GM23248 (cell line): ENCODE measurements around the gene LRRC38. TPM values are rescaled to one million over a fixed set of nuclear protein-coding genes. Genes with fewer than 3 reads are reported as not detected.

ENCODE experiments used
- DNase-seq: peaks from one replicate; pipeline ENCODE4 v3.0.0-alpha.2; 2015
- H2AFZ ChIP-seq: fragments of 200-600 bp; sonication (generic); 2 replicates; pipeline ENCODE4 v1.6.1; 2016; ENCODE audit warnings: antibody characterized with exemption
- H3F3A ChIP-seq: fragments of 200-600 bp; sonication (generic); 2 replicates; pipeline ENCODE4 v1.6.1; 2016; ENCODE audit warnings: mild to moderate bottlenecking, antibody characterized with exemption, mixed run types; ENCODE audit not compliant: insufficient read depth
- H3K27ac ChIP-seq: fragments of 200-600 bp; sonication (generic); 2 replicates; pipeline ENCODE4 v1.5.1; 2016; ENCODE audit warnings: mild to moderate bottlenecking
- H3K27me3 ChIP-seq: fragments of 200-600 bp; sonication (generic); replicated peaks from 2 replicates; pipeline ENCODE4 v1.6.1; 2016; ENCODE audit warnings: mild to moderate bottlenecking; ENCODE audit not compliant: insufficient read depth
- H3K36me3 ChIP-seq: fragments of 200-600 bp; sonication (generic); 2 replicates; pipeline ENCODE4 v1.6.1; 2016; ENCODE audit warnings: low read depth, mild to moderate bottlenecking
- H3K4me1 ChIP-seq: fragments of 200-600 bp; sonication (generic); 2 replicates; pipeline ENCODE4 v1.6.1; 2016; ENCODE audit warnings: mild to moderate bottlenecking; ENCODE audit not compliant: insufficient read depth
- H3K4me2 ChIP-seq: fragments of 200-600 bp; sonication (generic); one replicate; pipeline ENCODE4 v1.6.1; 2016; ENCODE audit warnings: mild to moderate bottlenecking; ENCODE audit not compliant: unreplicated experiment
- H3K4me3 ChIP-seq: fragments of 200-600 bp; sonication (generic); 2 replicates; pipeline ENCODE4 v1.5.1; 2016; ENCODE audit warnings: mild to moderate bottlenecking
- H3K79me2 ChIP-seq: fragments of 200-600 bp; sonication (generic); 2 replicates; pipeline ENCODE4 v1.6.1; 2016; ENCODE audit warnings: mild to moderate bottlenecking; ENCODE audit not compliant: insufficient read depth
- H3K9ac ChIP-seq: fragments of 200-600 bp; sonication (generic); 2 replicates; pipeline ENCODE4 v1.6.1; 2016; ENCODE audit warnings: mild to moderate bottlenecking
- H3K9me2 ChIP-seq: fragments of 200-600 bp; sonication (generic); 2 replicates; pipeline ENCODE4 v1.6.1; 2016; ENCODE audit warnings: mixed run types, mild to moderate bottlenecking, moderate library complexity; ENCODE audit not compliant: insufficient read depth
- H3K9me3 ChIP-seq: fragments of 200-600 bp; sonication (generic); one replicate; pipeline ENCODE4 v1.6.1; 2017; ENCODE audit warnings: low read depth
- H4K20me1 ChIP-seq: fragments of 200-600 bp; sonication (generic); 2 replicates; pipeline ENCODE4 v1.6.0; 2016; ENCODE audit not compliant: insufficient read depth
- EZH2 ChIP-seq: fragments of 200-600 bp; sonication (generic); IDR thresholded peaks from 2 replicates; pipeline ENCODE4 v1.6.1; 2018; ENCODE audit warnings: antibody characterized with exemption, mild to moderate bottlenecking; ENCODE audit not compliant: insufficient read depth, poor library complexity, severe bottlenecking
- EZH2phosphoT487 ChIP-seq: fragments of 200-600 bp; sonication (generic); IDR thresholded peaks from 2 replicates; pipeline ENCODE4 v1.6.1; 2018; ENCODE audit warnings: antibody characterized with exemption, moderate library complexity, mild to moderate bottlenecking, low read depth; ENCODE audit not compliant: insufficient read depth
- WGBS, 2 experiments: methylation state at CpG; one replicate each; pipeline ENCODE4 v1.1.6; 2015 to 2017; ENCODE audit warnings: low lambda C conversion rate in 2 of 2, low coverage in 1 of 2; ENCODE audit errors: missing lambda C conversion rate in 2 of 2; 5-methylcytosine and 5-hydroxymethylcytosine counted together
- in situ Hi-C: fragments of 300-500 bp; cut with MboI; formaldehyde crosslinking; loops from 2 replicates; pipeline ENCODE4 v1.15.0; 2020
- polyA plus RNA-seq: library from polyadenylated mRNA; unstranded; fragments of >200 nt; fragmentation: Nextera tagmentation; extraction: Ambion mirVana; gene quantifications from 2 replicates; pipeline ENCODE4 v1.2.1, GENCODE V29; 2016
- total RNA-seq: library from RNA; depleted of rRNA; stranded (reverse); fragments of >200 nt; shearing (Covaris generic); gene quantifications from 2 replicates; pipeline ENCODE4 v1.2.3, GENCODE V29; 2014

Gene LRRC38
- total and polyA plus RNA-seq, 2 experiments from 2014 or later: not detected

DNA sequence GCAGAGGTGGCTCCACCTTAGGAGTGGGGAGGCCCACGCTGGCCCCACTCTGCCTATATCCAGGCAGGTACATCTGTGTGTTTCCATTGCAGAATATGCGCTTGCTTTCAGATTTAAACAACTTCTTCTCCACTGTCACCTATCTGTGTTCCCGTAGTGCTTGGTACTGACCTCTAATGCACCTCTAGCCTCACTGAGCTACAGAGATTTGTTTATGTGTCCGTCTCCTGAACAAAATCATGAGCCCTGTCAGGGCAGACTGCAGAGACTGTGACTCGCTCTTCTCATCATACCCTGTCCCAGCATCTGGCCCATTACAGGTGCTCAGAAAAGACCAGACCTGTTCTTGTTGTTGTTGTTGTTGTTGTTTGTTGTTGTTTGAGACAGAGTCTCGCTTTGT is 14.5 kb upstream of the LRRC38 start:
- no peaks in the 10 kb centered on the region for H3K9me2 ChIP-seq
- H3K36me3 ChIP-seq: no peaks in the 10 kb centered on the region
- no peaks in the 10 kb centered on the region for H3K4me1 ChIP-seq
- no peak for TF ChIP-seq EZH2
- no peak for TF ChIP-seq EZH2phosphoT487
- no peak overlapping the region for H3K9ac ChIP-seq
- DNase-seq: no peak
- H3K4me2 ChIP-seq: no peak overlapping the region
- WGBS, 2 experiments: 53 to 60% methylated on average over 6 of the region's 6 CpGs
- H3K79me2 ChIP-seq: no peaks in the 10 kb centered on the region
- H4K20me1 ChIP-seq: no peaks in the 10 kb centered on the region
- H3K27me3 ChIP-seq: no peaks in the 10 kb centered on the region
- H3K27ac ChIP-seq: no peak overlapping the region
- H3F3A ChIP-seq: no peaks in the 10 kb centered on the region
- in situ Hi-C loops: no loop called here
- no peaks in the 10 kb centered on the region for H3K9me3 ChIP-seq
- no peak overlapping the region for H3K4me3 ChIP-seq
- H2AFZ ChIP-seq: no peak overlapping the region

DNA sequence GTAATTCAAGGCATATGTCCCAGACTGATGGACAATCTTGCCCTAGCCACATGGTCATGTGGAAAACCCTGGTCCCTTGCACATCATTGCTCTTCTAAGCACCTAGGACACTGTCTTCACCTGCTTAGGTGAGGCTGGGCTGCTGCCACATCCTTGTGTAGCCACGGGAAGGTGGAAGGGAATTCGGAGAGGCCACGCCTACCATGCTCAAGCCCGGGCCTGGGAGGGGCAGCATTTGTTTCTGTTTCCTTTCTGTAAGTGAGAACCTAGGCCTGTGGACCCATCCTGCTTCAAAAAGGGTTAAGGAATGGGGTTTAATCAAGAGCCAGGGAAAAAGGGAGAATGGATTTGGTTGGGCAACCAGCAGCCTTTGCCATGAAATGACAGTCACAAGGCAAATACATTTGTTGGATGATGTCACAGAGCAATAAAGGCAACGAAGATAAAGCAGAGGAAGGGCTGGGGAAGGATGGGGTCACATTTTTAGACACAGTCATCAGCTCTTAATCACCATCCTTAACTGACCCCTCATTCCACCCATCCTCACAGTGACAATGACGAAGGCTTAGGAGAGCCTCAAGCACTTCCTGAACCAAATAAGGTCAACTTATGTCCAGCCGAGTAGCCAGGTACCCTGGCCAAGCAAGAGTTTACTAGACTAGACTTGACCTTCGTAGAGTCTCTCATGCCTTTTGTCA is 10.1 kb upstream of the LRRC38 start:
- DNase-seq: no peak
- H2AFZ ChIP-seq: no peak overlapping the region
- H3K4me2 ChIP-seq: no peak overlapping the region
- no peak overlapping the region for H3K27ac ChIP-seq
- no peaks in the 10 kb centered on the region for H3K36me3 ChIP-seq
- H3F3A ChIP-seq: no peaks in the 10 kb centered on the region
- H3K9me3 ChIP-seq: no peaks in the 10 kb centered on the region
- H3K4me3 ChIP-seq: no peak overlapping the region
- WGBS, 2 experiments: 37 to 40% methylated on average over 8 of the region's 8 CpGs
- H3K4me1 ChIP-seq: no peaks in the 10 kb centered on the region
- no peaks in the 10 kb centered on the region for H3K9me2 ChIP-seq
- in situ Hi-C loops: no loop called here
- TF ChIP-seq EZH2 (no peak), EZH2phosphoT487 (no peak)
- no peaks in the 10 kb centered on the region for H3K27me3 ChIP-seq
- H3K9ac ChIP-seq: no peak overlapping the region
- no peaks in the 10 kb centered on the region for H4K20me1 ChIP-seq
- H3K79me2 ChIP-seq: no peaks in the 10 kb centered on the region

DNA sequence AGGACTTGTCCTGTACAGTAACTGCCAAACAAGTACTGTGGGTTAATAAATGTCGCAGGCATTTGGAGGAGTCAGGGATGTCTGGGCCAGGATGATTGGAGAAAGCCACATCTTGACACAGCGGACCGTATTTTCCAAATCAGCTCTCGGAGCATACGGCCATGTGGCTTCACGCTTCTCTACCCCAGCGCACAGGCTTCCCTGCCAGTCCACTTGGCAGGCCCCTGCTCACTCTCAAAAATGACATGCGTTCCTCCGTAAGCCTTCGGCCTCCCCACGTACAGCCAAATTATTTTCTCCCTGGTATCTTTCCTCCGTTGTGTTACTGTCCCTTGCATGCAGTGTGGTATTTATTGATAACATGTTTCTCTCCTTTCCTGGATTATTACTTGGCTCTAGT is 7.2 kb upstream of the LRRC38 start:
- Histone ChIP-seq H3K79me2 (no peaks in the 10 kb centered on the region), H3K9ac (no peak overlapping the region), H3K36me3 (no peaks in the 10 kb centered on the region), H2AFZ (no peak overlapping the region), H4K20me1 (no peaks in the 10 kb centered on the region), H3K4me1 (no peaks in the 10 kb centered on the region), H3K9me3 (no peaks in the 10 kb centered on the region), H3K4me2 (no peak overlapping the region), H3K4me3 (no peak overlapping the region), H3F3A (no peaks in the 10 kb centered on the region), H3K27me3 (peaks cover 7% of the 10 kb centered on the region), H3K27ac (no peak overlapping the region), H3K9me2 (no peaks in the 10 kb centered on the region)
- 50 to 57% methylated on average over 12 of the region's 12 CpGs for WGBS, 2 experiments
- no peak for DNase-seq
- no peak for TF ChIP-seq EZH2
- TF ChIP-seq EZH2phosphoT487: no peak
- in situ Hi-C loops: no loop called here

DNA sequence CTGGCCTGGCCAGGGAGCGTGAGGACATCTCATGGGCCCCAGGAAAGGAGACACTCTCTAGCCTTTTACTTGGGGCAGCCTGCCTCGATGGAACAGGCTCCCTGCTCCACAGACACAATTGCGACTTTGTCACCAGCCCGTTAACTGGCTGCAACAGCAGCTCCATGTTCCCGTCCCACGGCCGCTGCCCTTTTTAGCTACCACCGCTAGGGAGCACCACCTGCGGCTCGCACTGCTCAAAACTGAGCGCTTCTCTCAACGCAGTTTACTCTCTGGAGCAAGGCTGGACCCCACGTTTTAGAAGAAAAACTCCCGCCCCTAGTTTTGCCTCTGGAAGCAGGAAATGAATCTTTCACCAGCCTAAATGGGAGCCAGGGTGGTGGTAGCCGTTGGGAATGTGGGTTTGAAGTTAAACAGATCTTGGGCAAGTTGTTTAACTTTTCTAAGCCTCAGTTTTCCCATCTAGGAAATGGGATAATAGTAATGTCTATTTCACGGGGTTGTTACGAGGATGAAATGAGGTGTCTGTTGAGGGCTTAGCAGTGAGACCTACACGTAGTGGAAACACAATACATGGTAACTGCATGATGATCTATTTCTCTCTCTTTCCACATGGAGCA is 3.5 kb upstream of the LRRC38 start:
- no peak overlapping the region for H3K27ac ChIP-seq
- H3K9me3 ChIP-seq: no peaks in the 10 kb centered on the region
- no peaks in the 10 kb centered on the region for H3K9me2 ChIP-seq
- no peaks in the 10 kb centered on the region for H3K4me1 ChIP-seq
- no peaks in the 10 kb centered on the region for H3K79me2 ChIP-seq
- no peak overlapping the region for H3K9ac ChIP-seq
- no peaks in the 10 kb centered on the region for H3K36me3 ChIP-seq
- in situ Hi-C loops: no loop called here
- no peak overlapping the region for H3K4me3 ChIP-seq
- no peak for TF ChIP-seq EZH2phosphoT487
- TF ChIP-seq EZH2: no peak
- no peak overlapping the region for H3K4me2 ChIP-seq
- H2AFZ ChIP-seq: no peak overlapping the region
- peak; percentile 53 for DNase-seq
- no peaks in the 10 kb centered on the region for H4K20me1 ChIP-seq
- 16 to 19% methylated on average over 18 of the region's 18 CpGs for WGBS, 2 experiments
- H3K27me3 ChIP-seq: peaks cover 7% of the 10 kb centered on the region
- no peaks in the 10 kb centered on the region for H3F3A ChIP-seq
